ENCODE results near the gene SMARCC2. TPM values are rescaled to one million over a fixed set of nuclear protein-coding genes. Genes with fewer than 3 reads are reported as not detected.
A peak's percentile ranks its signal among the peaks of the same experiment; 100 is the strongest.

The SMARCC2 gene
- total RNA-seq, 1 experiment from 2014 or later = 57.3 TPM

GRCh38 chr12:56221757-56222530, 32.7 kb upstream of the SMARCC2 start, which contains the start of gene RNF41:
Gene RNF41, minus strand, starts transcription at chr12:56221922. Its CDS starts 7,875 bp downstream, at chr12:56214047.
- peak; percentile 97 to 98 for DNase-seq
- H3K27me3 ChIP-seq = no peaks in the 10 kb centered on the region
- H3K4me1 ChIP-seq = no peaks in the 10 kb centered on the region
- H3K36me3 ChIP-seq = no peaks in the 10 kb centered on the region
- no peaks in the 10 kb centered on the region for H3K9me3 ChIP-seq (replicated peaks)
- H3K4me3 ChIP-seq = peak within 1 kb of the TSS; percentile 66
- peak within 1 kb of the TSS; percentile 53 for H3K27ac ChIP-seq

- peak; percentile 62 to 67 for DNase-seq
- Histone ChIP-seq H3K9me3 (replicated peaks) (no peaks in the 10 kb centered on the region), H3K27me3 (no peaks in the 10 kb centered on the region), H3K36me3 (no peaks in the 10 kb centered on the region), H3K4me3 (peak overlapping the region; percentile 66), H3K27ac (peak overlapping the region; percentile 53), H3K4me1 (no peaks in the 10 kb centered on the region)
These were observed 32.0 kb upstream of the SMARCC2 start for GRCh38 chr12:56221232-56221756.

DNA sequence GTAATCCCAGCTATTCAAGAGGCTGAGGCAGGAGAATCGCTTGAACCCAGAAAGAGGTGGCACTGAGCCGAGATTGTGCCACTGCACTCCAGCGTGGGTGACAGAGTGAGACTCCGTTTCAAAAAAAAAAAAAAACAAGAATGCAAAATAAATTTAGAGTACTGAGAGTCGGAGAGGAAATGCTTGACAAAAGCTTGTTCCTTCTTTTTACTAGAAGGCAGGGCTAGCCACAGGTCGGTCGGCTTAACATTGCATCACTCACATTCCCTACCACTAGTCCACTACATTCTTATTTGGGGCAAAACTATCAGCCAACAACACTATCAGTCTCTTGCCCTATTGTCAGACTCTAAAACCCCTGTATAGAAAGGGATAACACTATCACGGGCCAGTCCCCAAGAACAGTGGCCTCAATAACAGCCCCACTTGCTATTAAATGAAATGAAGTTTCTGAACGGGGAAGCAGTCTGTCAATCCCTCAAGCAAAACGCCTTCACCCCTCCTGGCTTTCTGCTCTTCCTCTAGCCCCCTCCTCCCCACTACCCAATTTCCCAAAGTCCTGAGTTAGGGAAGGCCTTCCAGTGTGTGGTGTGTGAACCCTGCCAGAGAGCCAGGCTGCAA, 31.4 kb upstream of the SMARCC2 start:
- Histone ChIP-seq H3K4me1 (no peaks in the 10 kb centered on the region), H3K36me3 (no peaks in the 10 kb centered on the region), H3K27ac (peak overlapping the region; percentile 53), H3K4me3 (peak overlapping the region; percentile 66), H3K27me3 (no peaks in the 10 kb centered on the region), H3K9me3 (replicated peaks) (no peaks in the 10 kb centered on the region)
- DNase-seq = peak in 1 of 2 experiments; percentile 22

GRCh38 chr12:56219840-56220239, 30.6 kb upstream of the SMARCC2 start:
- Histone ChIP-seq H3K4me3 (no peak overlapping the region), H3K4me1 (no peaks in the 10 kb centered on the region), H3K36me3 (peaks cover 3% of the 10 kb centered on the region; the same call in 1 of the 2 replicates), H3K9me3 (replicated peaks) (no peaks in the 10 kb centered on the region), H3K27ac (no peak overlapping the region), H3K27me3 (no peaks in the 10 kb centered on the region)
- DNase-seq = no peak

GRCh38 chr12:56216461-56216860, 27.2 kb upstream of the SMARCC2 start:
- H3K4me1 ChIP-seq = no peaks in the 10 kb centered on the region
- H3K9me3 ChIP-seq (replicated peaks) = no peaks in the 10 kb centered on the region
- H3K27me3 ChIP-seq = no peaks in the 10 kb centered on the region
- H3K36me3 ChIP-seq = peaks cover 20% of the 10 kb centered on the region
- DNase-seq = no peak
- no peak overlapping the region for H3K27ac ChIP-seq
- H3K4me3 ChIP-seq = no peak overlapping the region

- H3K27ac ChIP-seq = no peak overlapping the region
- H3K9me3 ChIP-seq (replicated peaks) = no peaks in the 10 kb centered on the region
- peaks cover 27% of the 10 kb centered on the region for H3K36me3 ChIP-seq
- H3K4me1 ChIP-seq = no peaks in the 10 kb centered on the region
- no peaks in the 10 kb centered on the region for H3K27me3 ChIP-seq
- DNase-seq = no peak
- no peak overlapping the region for H3K4me3 ChIP-seq
These were observed 24.6 kb upstream of the SMARCC2 start for GRCh38 chr12:56213878-56214277.

DNA sequence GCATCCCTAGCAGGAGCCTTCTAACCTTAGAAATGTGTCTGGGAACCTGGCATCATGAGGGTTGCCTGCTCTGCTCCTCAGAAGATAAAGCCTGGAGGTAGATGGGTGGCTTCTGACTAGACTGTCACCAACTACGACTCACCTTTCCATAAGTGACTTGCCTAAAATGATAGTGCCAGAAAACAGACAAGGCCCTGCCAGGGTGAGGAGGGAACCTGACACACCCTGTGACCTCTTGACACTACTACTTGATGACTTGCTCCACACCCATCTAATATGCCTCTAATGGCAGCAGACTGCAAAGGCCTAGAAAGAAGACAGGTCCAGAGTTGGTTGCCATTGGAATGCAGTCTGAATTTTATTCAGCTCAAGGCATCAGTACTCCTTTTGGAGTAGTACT, 23.1 kb upstream of the SMARCC2 start:
- Histone ChIP-seq H3K36me3 (peaks cover 29% of the 10 kb centered on the region), H3K4me3 (no peak overlapping the region), H3K4me1 (no peaks in the 10 kb centered on the region), H3K9me3 (replicated peaks) (no peaks in the 10 kb centered on the region), H3K27ac (no peak overlapping the region), H3K27me3 (no peaks in the 10 kb centered on the region)
- no peak for DNase-seq

GRCh38 chr12:56208006-56208405, 18.7 kb upstream of the SMARCC2 start:
- Histone ChIP-seq H3K4me3 (no peak overlapping the region), H3K4me1 (no peaks in the 10 kb centered on the region), H3K27me3 (no peaks in the 10 kb centered on the region), H3K27ac (no peak overlapping the region), H3K36me3 (peaks cover 25% of the 10 kb centered on the region), H3K9me3 (replicated peaks) (no peaks in the 10 kb centered on the region)
- DNase-seq = no peak

DNA sequence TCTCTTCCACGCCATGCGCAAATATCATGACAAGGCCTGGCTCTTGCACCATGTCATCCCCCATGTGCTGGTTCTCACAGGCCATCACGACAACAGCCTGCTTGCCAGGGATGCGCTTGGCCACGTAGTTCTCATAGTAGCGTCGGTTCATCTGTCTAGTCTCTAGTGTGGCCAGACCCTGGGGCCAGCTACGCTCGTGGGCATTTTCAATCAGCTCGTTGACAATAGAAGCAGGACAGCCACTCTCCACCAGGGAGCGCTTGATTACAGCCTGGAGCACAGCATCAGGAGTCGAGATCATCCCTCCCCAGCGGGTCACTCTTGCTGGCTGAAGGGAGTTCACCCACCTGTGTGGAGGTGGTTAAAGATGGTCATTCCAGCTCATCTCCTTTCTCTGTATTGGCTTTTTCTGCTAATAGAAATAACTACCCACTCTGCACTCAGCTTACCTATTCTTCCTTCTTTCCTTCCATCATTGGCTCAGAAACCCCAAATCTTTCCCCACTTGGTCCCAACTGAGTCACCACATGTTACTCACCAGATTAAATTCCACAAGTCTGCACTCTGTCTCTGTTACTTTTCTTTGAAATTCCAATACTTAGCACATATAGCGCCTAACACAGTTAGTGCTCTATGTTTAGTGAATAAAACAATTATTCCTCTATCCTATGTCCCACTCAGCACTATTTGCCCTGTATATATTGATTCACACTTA, 17.3 kb upstream of the SMARCC2 start:
- Histone ChIP-seq H3K4me3 (no peak overlapping the region), H3K27ac (no peak overlapping the region), H3K9me3 (replicated peaks) (no peaks in the 10 kb centered on the region), H3K36me3 (peaks cover 18% of the 10 kb centered on the region), H3K4me1 (no peaks in the 10 kb centered on the region), H3K27me3 (no peaks in the 10 kb centered on the region)
- peak; percentile 50 to 59 for DNase-seq

GRCh38 chr12:56205445-56205844, 16.2 kb upstream of the SMARCC2 start:
- DNase-seq = no peak
- no peak overlapping the region for H3K4me3 ChIP-seq
- no peaks in the 10 kb centered on the region for H3K9me3 ChIP-seq (replicated peaks)
- no peaks in the 10 kb centered on the region for H3K27me3 ChIP-seq
- H3K27ac ChIP-seq = no peak overlapping the region
- no peaks in the 10 kb centered on the region for H3K4me1 ChIP-seq
- H3K36me3 ChIP-seq = peaks cover 17% of the 10 kb centered on the region

DNA sequence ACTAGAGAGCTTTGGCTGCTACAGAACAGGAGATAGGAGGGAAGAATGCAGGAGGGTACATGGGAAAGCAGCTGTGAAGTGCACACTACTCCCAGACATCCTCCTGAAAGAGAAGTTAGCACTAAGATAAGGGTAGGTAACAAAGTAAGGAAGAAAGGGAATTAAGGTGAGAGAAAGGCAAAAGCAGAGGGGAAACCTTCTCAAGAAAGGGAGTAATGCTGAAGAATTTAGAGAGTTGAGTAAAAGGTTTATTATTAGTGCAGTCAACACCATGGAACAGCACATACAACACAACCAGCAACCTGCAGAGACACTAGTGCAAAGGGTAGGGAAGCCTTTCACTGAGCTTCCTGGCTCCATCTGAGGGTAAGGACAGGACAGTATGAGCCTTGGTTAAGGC, 15.0 kb upstream of the SMARCC2 start:
- no peaks in the 10 kb centered on the region for H3K27me3 ChIP-seq
- no peak overlapping the region for H3K27ac ChIP-seq
- DNase-seq = no peak
- H3K4me1 ChIP-seq = no peaks in the 10 kb centered on the region
- no peaks in the 10 kb centered on the region for H3K9me3 ChIP-seq (replicated peaks)
- H3K36me3 ChIP-seq = peaks cover 10% of the 10 kb centered on the region
- no peak overlapping the region for H3K4me3 ChIP-seq

GRCh38 chr12:56202838-56203237, 13.6 kb upstream of the SMARCC2 start:
- no peak for DNase-seq
- Histone ChIP-seq H3K27ac (no peak overlapping the region), H3K36me3 (peaks cover 10% of the 10 kb centered on the region), H3K27me3 (no peaks in the 10 kb centered on the region), H3K4me3 (no peak overlapping the region), H3K4me1 (no peaks in the 10 kb centered on the region), H3K9me3 (replicated peaks) (no peaks in the 10 kb centered on the region)

DNA sequence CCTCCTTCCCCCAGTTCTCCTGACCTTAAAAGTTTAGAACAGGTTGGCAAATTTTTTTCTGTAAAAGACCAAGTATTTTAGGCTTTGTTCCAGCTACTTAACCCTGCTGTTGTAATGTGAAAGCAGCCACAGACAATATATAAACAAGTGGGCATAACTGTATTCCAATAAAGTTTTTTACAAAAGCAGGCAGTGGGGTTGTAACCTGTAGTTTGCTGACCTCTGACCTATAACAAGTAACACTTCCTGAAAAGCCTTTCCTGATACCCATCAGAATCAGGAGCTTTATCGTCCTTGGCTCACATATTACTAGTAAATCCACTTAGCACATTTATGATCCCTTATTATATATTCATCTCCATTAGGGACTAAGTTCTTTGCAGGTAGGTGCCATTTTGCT, 13.1 kb upstream of the SMARCC2 start:
- Histone ChIP-seq H3K36me3 (peaks cover 8% of the 10 kb centered on the region), H3K9me3 (replicated peaks) (no peaks in the 10 kb centered on the region), H3K27me3 (no peaks in the 10 kb centered on the region), H3K4me1 (no peaks in the 10 kb centered on the region), H3K27ac (no peak overlapping the region), H3K4me3 (no peak overlapping the region)
- no peak for DNase-seq

- Histone ChIP-seq H3K27ac (no peak overlapping the region), H3K27me3 (no peaks in the 10 kb centered on the region), H3K9me3 (replicated peaks) (no peaks in the 10 kb centered on the region), H3K36me3 (no peaks in the 10 kb centered on the region), H3K4me3 (no peak overlapping the region), H3K4me1 (no peaks in the 10 kb centered on the region)
- no peak for DNase-seq
These were observed 9.6 kb upstream of the SMARCC2 start for GRCh38 chr12:56198836-56199235.
